Ovary (tissue), 9 donors: ENCODE measurements around the gene COL27A1. TPM values are rescaled to one million over a fixed set of nuclear protein-coding genes. Genes with fewer than 3 reads are reported as not detected.
A peak's percentile ranks its signal among the peaks of the same experiment; 100 is the strongest.

Experiments used
- DNase-seq, 5 donors: peaks; one replicate each; pipeline ENCODE4 v3.0.0-alpha.2; 2019 to 2020
- H3K27ac ChIP-seq, 2 donors: fragments of 200-600 bp; one replicate each; pipeline versions ENCODE4 v1.5.1 to v1.8.0; 2019 to 2022
- H3K27me3 ChIP-seq: fragments of 200-600 bp; one replicate; pipeline ENCODE4 v1.8.0; 2022
- H3K36me3 ChIP-seq: fragments of 200-600 bp; sonication (generic); one replicate; pipeline ENCODE4 v1.5.1; 2019
- H3K4me1 ChIP-seq: one replicate; pipeline ENCODE4 v1.8.1; 2013; ENCODE audit warnings: mild to moderate bottlenecking, moderate library complexity; ENCODE audit not compliant: insufficient read depth
- H3K4me3 ChIP-seq: fragments of 200-600 bp; sonication (generic); one replicate; pipeline ENCODE4 v1.5.1; 2017
- H3K9me3 ChIP-seq, 2 donors: fragments of 200-600 bp in 1 of 2; sonication (generic) in 1 of 2; one replicate each; pipeline versions ENCODE4 v1.5.1 to v1.8.1; 2013 to 2019; ENCODE audit warnings: mild to moderate bottlenecking in 1 of 2, moderate library complexity in 1 of 2
- CTCF ChIP-seq, 3 donors: fragments of 450-650 bp in 2 of 3; fragments of 200-600 bp in 1 of 3; IDR thresholded peaks; one replicate each; pipeline versions ENCODE4 v1.5.1 to v1.8.0; 2016 to 2022; ENCODE audit warnings: antibody characterized with exemption in 3 of 3, mild to moderate bottlenecking in 1 of 3
- EP300 ChIP-seq: sonication (generic); formaldehyde crosslinking; IDR thresholded peaks from one replicate; pipeline ENCODE4 v1.6.1; 2017; ENCODE audit warnings: antibody characterized with exemption
- POLR2A ChIP-seq: fragments of 450-650 bp; IDR thresholded peaks from one replicate; pipeline ENCODE4 v1.6.1; 2017; ENCODE audit warnings: antibody characterized with exemption, mild to moderate bottlenecking, moderate library complexity
- WGBS, 3 donors: extraction: QIAGEN DNeasy Blood & Tissue Kit in 1 of 3; methylation state at CpG; one replicate each; pipeline versions ENCODE4 v1.1.5 to v1.1.7; 2013 to 2017; 5-methylcytosine and 5-hydroxymethylcytosine counted together
- intact Hi-C, 4 donors: fragments of 100-400 bp; cut with DNase I; formaldehyde crosslinking; loops; one replicate each; pipeline versions ENCODE4 v1.11.0 to v1.15.1; 2022 to 2023
- polyA plus RNA-seq, 2 donors: library from polyadenylated mRNA; stranded (reverse); fragments of 200-250 nt in 1 of 2; fragments of 350-450 nt in 1 of 2; fragmentation: Illumina TruSeq in 1 of 2; extraction: RNeasy Lipid Tissue Mini Kit (QIAGEN cat#74804) in 1 of 2; gene quantifications; one replicate each; pipeline ENCODE4 v1.2.3, GENCODE V29; 2013 to 2014
- total RNA-seq, 7 donors: library from RNA; depleted of rRNA in 2 of 7; stranded (reverse); fragments of >200 nt in 2 of 7; fragmentation: NEBNext Ultra II Directional in 3 of 7; extraction: Animal tissue kit (Norgen Biotek cat#: 25700) in 3 of 7; gene quantifications; one replicate each; pipeline versions ENCODE4 v1.1.0 to v1.2.4, GENCODE V29; 2016 to 2023
- donor health status: DM: no; HTN: no; CAD: no; lungs with moderate emphysema.
- donor health status: DM: no; HTN: no; CAD: no.
- donor health status: Bipolar disorder and iron deficiency.
- donor health status: DM: yes; HTN: yes; CAD: no.
- donor health status: DM: no; HTN: no; CAD: no.
- donor health status: DM: yes; HTN: yes; CAD: no.

The COL27A1 gene
- total and polyA plus RNA-seq, 9 donors = 5.2 to 91.2 (median 16.8) TPM

- no peak overlapping the region for H3K27ac ChIP-seq
- 50 to 82% (median 72%) methylated on average over 20 to 21 of the region's 21 CpGs for WGBS, 3 donors
- H3K9me3 ChIP-seq = no peaks in the 10 kb centered on the region
- TF ChIP-seq POLR2A (no peak), CTCF (IDR thresholded peaks at IDR 0.05) (no peak), EP300 (no peak)
- no peaks in the 10 kb centered on the region for H3K36me3 ChIP-seq
- no peaks in the 10 kb centered on the region for H3K4me1 ChIP-seq
- intact Hi-C loops = no loop called here
- peak in 2 of 5 donors; percentile 35 to 59 for DNase-seq
- H3K27me3 ChIP-seq = no peaks in the 10 kb centered on the region
- H3K4me3 ChIP-seq = no peak overlapping the region
Observed at GRCh38 chr9:114263853-114264510, 108.6 kb downstream of the COL27A1 start.

GRCh38 chr9:114264806-114265550, 109.6 kb downstream of the COL27A1 start:
- WGBS, 3 donors = 80 to 91% (median 86%) methylated on average over 15 of the region's 15 CpGs
- intact Hi-C loops = no loop called here
- no peak for TF ChIP-seq POLR2A
- TF ChIP-seq EP300 = no peak
- TF ChIP-seq CTCF (IDR thresholded peaks at IDR 0.05) = no peak
- no peak overlapping the region for H3K27ac ChIP-seq
- H3K27me3 ChIP-seq = no peaks in the 10 kb centered on the region
- DNase-seq = no peak
- H3K4me3 ChIP-seq = no peak overlapping the region
- H3K36me3 ChIP-seq = no peaks in the 10 kb centered on the region
- no peaks in the 10 kb centered on the region for H3K9me3 ChIP-seq
- no peaks in the 10 kb centered on the region for H3K4me1 ChIP-seq

GRCh38 chr9:114266969-114267368, 111.6 kb downstream of the COL27A1 start:
- Histone ChIP-seq H3K4me3 (no peak overlapping the region), H3K9me3 (no peaks in the 10 kb centered on the region), H3K27me3 (no peaks in the 10 kb centered on the region), H3K4me1 (no peaks in the 10 kb centered on the region), H3K36me3 (no peaks in the 10 kb centered on the region), H3K27ac (no peak overlapping the region)
- intact Hi-C loops = no loop called here
- TF ChIP-seq EP300 (no peak), CTCF (IDR thresholded peaks at IDR 0.05) (no peak)
- DNase-seq = no peak
- WGBS, 3 donors = 38 to 54% (median 49%) methylated on average over 6 of the region's 6 CpGs

GRCh38 chr9:114269023-114269422, 113.7 kb downstream of the COL27A1 start:
- Histone ChIP-seq H3K4me3 (no peak overlapping the region), H3K27me3 (no peaks in the 10 kb centered on the region), H3K9me3 (no peaks in the 10 kb centered on the region), H3K36me3 (no peaks in the 10 kb centered on the region), H3K4me1 (no peaks in the 10 kb centered on the region), H3K27ac (no peak overlapping the region)
- no peak for TF ChIP-seq EP300
- no peak for TF ChIP-seq CTCF (IDR thresholded peaks at IDR 0.05)
- TF ChIP-seq POLR2A = no peak
- 87 to 94% (median 94%) methylated on average over 9 of the region's 9 CpGs for WGBS, 3 donors
- intact Hi-C loops = no loop called here
- DNase-seq = no peak
